Mucosa of gallbladder (tissue), 1 donor: Measurements from ENCODE around the gene DAB1. TPM values are rescaled to one million over a fixed set of nuclear protein-coding genes. Genes with fewer than 3 reads are reported as not detected.

Source experiments
- DNase-seq: peaks from one replicate; pipeline ENCODE4 v3.0.0-alpha.2; 2020; ENCODE audit warnings: low spot score
- total RNA-seq: library from RNA; stranded (reverse); gene quantifications from one replicate; pipeline ENCODE4 v1.2.1, GENCODE V29; 2021
- donor health status: DM: no; HTN: no; CAD: no.

Gene DAB1
- total RNA-seq, 1 donor from 2014 or later, result 5.0 TPM

DNA sequence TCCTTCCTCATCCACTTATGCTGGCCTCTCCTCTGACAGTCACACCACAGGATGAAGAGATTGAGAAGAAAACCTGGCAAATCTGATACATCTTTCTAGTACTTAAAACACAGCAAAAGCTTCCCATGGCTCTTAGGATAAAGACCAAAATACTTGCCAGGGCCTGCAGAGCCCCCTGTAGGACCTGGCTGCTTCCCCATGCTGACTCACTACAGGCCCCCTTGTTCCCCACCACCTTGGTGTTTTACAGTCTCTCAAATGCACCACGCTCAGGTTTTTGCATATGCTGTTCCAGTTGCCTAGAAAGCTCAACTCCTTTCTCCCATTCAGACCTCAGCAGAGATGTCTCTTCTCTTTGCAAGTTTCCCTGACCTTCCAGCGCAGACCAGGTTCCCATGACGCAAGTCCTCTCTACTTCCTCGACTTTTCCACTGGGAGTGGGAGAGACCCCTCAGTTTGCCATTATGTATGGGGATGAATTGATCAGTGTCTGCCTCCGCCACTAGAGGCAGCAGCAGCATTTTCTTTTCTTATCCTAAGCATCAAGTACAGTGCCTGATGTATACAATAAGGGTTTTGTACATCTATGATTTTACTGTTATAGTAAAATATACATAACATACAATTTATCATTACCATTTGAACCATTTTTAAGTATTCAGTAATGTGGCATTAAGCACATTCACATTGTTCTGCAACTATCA is 344.3 kb downstream of the DAB1 start:
- DNase-seq, result no peak

- DNase-seq, result no peak
Measured at GRCh38 chr1:57072401-57073110, 351.3 kb downstream of the DAB1 start.

DNA sequence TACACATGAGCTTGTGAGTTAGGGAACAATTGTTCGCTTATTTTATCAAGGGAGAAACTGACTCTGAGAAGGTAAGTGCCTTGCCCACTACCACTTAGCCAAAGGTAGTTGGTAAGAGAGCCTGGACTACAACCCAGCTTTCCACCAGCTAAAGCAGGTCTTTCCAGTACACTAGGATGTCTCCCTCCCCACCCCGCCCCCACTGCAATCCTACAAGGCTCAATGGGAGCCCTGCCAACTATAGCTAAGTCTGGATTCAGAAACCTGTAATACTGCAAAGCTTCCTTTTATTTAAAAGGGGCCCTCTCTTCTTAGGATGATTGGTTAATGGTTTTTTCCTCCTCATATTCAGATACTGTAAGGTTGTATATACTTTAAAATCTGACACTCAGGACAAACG is 356.0 kb downstream of the DAB1 start:
- peak; percentile 28 for DNase-seq

GRCh38 chr1:57066980-57067610 is 356.8 kb downstream of the DAB1 start:
- DNase-seq, result no peak

- DNase-seq, result no peak
Measured at GRCh38 chr1:57065442-57065841, 358.4 kb downstream of the DAB1 start.

- no peak for DNase-seq
Measured at GRCh38 chr1:57064379-57065140, 359.3 kb downstream of the DAB1 start.

GRCh38 chr1:57063406-57064125 is 360.3 kb downstream of the DAB1 start:
- no peak for DNase-seq

DNA sequence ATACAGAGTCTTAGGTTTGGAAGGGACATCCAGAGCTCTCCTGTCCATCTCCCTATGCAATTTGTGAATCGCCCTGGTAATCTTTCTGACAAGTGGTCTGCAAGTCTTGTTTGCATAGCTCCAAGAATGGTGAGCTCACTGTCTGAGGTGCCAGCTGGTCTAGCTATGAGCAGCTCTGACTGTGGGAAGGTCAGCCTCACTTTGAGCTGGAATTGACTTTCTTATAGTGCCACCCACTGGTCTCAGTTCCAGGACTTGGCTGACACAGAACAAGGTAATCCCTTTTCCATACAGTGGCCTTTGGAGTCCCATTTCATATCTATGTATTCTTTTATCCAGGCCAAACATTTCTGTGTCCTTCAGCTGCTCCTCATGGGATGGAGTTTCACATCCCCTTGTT is 362.5 kb downstream of the DAB1 start:
- DNase-seq, result peak; percentile 46

DNA sequence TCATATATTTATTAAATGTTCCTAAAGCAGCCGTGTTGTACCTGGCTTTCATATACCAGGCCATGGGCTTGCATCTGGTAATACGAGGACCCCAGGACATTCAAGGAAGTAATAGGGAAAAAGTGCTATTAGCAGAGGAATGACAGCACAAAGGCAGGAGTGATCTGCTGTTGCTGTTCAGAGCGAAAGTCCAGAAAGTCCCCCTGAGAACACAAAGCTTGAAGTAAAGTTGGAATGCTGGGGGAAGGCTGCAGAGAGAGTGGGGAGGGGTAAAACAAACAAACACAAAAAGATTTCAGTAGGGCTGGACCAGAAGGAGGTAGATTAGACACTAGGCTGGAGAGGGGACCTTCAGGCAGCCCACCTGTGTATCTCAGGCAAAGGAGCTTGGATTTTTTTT is 363.4 kb downstream of the DAB1 start:
- DNase-seq, result no peak

DNA sequence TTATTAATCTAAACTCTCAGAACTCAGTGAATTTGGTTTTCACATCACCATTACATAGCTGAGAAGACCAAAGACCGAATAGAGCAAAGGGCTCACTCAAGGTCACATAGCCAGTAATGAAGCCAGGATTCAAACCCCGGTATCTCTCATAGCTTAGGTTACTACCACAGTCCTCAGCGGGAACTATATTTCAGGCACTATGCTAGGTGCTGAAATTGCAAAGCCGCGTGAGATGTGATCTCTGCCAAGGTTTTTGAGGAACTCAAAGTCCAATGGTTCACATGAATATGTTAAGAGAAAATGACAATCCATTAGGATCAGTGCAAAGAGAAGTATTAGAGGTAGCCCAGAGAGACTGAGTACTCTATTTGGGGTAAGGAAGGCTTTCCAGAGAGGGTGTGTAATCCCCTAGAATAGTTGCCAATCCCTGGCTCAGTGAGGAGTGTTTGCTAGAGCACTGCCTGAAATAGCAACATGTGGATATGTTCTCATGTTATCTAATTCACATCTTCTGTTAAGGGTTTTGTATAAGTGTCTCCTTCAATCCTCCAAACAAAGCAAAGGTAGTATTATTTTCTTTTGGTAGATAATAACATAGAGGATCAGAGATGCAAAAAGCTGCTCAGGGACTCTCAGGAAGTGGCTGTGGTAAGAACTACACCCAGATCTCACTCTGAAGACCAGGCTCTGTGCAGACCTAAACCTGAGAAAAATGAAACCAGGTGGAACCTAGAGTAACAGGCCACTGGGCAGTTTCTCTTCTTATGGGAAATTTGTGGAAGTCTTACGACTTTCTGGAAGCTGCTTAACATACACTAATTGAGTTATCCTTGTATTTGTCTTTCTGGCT is 365.0 kb downstream of the DAB1 start:
- DNase-seq, result no peak

DNA sequence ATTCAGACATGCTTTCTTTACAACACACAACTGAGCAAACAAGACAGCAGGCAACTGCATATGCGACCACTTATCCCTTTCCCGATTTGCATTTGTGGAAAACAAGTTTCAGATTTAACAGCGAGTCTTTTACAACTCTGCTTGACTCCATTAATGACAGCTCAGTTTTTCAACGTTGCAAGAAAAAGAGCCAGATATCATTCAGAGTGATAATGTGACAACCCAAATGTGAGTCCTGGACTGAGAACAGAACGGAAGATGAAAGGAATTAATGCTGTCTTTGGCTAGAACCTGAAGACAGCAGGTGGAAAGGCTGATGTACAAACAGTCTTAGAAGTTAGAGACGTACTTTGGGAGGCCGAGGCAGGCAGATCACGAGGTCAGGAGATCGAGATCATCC is 375.0 kb downstream of the DAB1 start:
- no peak for DNase-seq

GRCh38 chr1:57046462-57046861 is 377.4 kb downstream of the DAB1 start:
- DNase-seq, result no peak

GRCh38 chr1:57041901-57042300 is 382.0 kb downstream of the DAB1 start:
- no peak for DNase-seq

DNA sequence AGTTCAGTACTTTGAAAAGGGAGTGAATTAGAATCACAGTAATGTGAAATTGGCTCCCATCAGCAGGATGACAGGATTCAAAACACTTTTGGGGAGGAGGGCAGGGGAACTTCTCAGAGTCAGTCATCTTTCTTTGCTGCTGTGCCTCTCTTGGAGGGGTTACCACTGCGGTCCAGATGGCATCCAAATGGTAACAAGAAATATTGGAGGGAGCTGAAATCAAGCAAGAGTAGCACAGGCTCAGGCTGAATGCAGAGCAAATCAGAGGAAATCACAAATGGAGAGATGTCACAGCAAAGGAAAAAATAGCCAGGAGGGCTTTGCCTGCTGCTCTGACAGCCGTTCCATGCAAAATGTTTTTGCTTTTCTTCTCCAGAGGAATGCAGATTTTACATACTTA is 383.0 kb downstream of the DAB1 start:
- DNase-seq, result no peak

GRCh38 chr1:57036641-57037579 is 386.9 kb downstream of the DAB1 start:
- DNase-seq, result no peak

GRCh38 chr1:57034713-57035112 is 389.1 kb downstream of the DAB1 start:
- no peak for DNase-seq

DNA sequence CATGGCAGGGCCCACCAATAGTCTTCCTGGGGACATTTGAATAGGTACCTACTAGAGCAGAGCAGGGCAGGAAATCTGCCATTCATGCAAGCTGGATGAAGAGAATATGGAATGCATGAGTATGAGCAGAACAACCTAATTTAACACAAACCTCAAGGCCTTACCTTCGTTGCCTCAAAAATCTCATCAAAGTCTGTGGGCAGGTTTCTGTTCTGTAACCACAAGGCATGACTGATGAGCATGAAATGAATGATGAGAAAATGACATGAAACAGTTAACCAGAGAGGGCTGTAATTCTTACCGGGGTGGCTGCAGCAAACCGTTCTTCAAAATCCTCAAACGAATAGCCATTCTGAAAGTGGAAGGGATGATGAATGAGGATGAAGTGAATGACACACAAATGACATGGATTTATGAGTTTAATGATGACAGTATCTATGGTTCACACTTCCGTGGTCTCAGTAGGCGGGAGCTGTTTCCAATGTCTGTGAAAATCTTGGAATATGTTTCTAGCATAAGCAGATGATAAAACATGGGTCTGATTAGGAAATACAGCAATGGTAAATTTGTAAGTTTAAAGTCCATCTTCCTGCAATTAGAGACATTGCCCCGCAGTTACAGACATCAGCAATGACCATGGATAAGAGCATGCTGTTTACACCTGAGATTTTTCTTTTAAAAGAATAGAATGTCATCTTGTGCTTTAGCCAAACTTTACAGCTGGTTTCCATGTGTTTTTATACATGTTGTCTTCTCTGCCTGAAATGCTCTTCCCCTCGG is 390.4 kb downstream of the DAB1 start:
- DNase-seq, result no peak

GRCh38 chr1:57026624-57027354 is 397.1 kb downstream of the DAB1 start:
- no peak for DNase-seq
